Skeletal muscle satellite cell (primary cell): ENCODE data around the gene FAM81A.
A peak's percentile ranks its signal among the peaks of the same experiment; 100 is the strongest.
"Not testable (repeated sequence)": the region's sequence is repeated elsewhere in the genome, so short reads cannot be mapped to it uniquely, and the experiment has no call there.

ENCODE experiments used
- H3K27me3 ChIP-seq: 2 replicates; pipeline ENCODE4 v1.7.0; 2013; ENCODE audit warnings: low read length; ENCODE audit not compliant: control insufficient read depth, insufficient read depth
- H3K36me3 ChIP-seq: 2 replicates; pipeline ENCODE4 v1.7.0; 2013; ENCODE audit warnings: mild to moderate bottlenecking, control low read depth, low read length; ENCODE audit not compliant: insufficient read depth
- H3K4me1 ChIP-seq: 2 replicates; pipeline ENCODE4 v1.7.0; 2013; ENCODE audit warnings: low read length; ENCODE audit not compliant: control insufficient read depth, insufficient read depth
- H3K4me2 ChIP-seq: 2 replicates; pipeline ENCODE4 v1.7.0; 2013; ENCODE audit warnings: mild to moderate bottlenecking, low read length
- H3K4me3 ChIP-seq: 2 replicates; pipeline ENCODE4 v1.7.0; 2013; ENCODE audit warnings: low read length
- H3K9ac ChIP-seq: 2 replicates; pipeline ENCODE4 v1.7.0; 2013; ENCODE audit warnings: mild to moderate bottlenecking, low read depth, low read length, moderate library complexity
- H3K9me3 ChIP-seq: replicated peaks from 2 replicates; pipeline ENCODE4 v1.7.0; 2013; ENCODE audit warnings: mild to moderate bottlenecking, control low read depth, low read length

The FAM81A gene

GRCh38 chr15:59492389-59493377, 54.7 kb downstream of the FAM81A start:
- Histone ChIP-seq H3K4me1 (no peaks in the 10 kb centered on the region), H3K27me3 (no peaks in the 10 kb centered on the region), H3K9me3 (peaks cover 5% of the 10 kb centered on the region), H3K9ac (no peak overlapping the region), H3K4me3 (no peak overlapping the region), H3K36me3 (no peaks in the 10 kb centered on the region), H3K4me2 (peak overlapping the region; percentile 66)

GRCh38 chr15:59501597-59501996, 63.6 kb downstream of the FAM81A start:
- H3K4me1 ChIP-seq: no peaks in the 10 kb centered on the region
- no peak overlapping the region for H3K9ac ChIP-seq
- H3K36me3 ChIP-seq: no peaks in the 10 kb centered on the region
- H3K9me3 ChIP-seq: no peaks in the 10 kb centered on the region
- H3K4me2 ChIP-seq: no peak overlapping the region
- no peak overlapping the region for H3K4me3 ChIP-seq
- H3K27me3 ChIP-seq: peaks cover 5% of the 10 kb centered on the region

- Histone ChIP-seq H3K4me2 (no peak overlapping the region), H3K4me3 (no peak overlapping the region), H3K27me3 (no peaks in the 10 kb centered on the region), H3K9ac (no peak overlapping the region), H3K4me1 (no peaks in the 10 kb centered on the region), H3K9me3 (no peaks in the 10 kb centered on the region), H3K36me3 (no peaks in the 10 kb centered on the region)
Observed at GRCh38 chr15:59515190-59515589, 77.2 kb downstream of the FAM81A start.

GRCh38 chr15:59516655-59517461, 78.9 kb downstream of the FAM81A start:
- Histone ChIP-seq H3K9me3 (no peaks in the 10 kb centered on the region), H3K27me3 (peaks cover 3% of the 10 kb centered on the region), H3K9ac (no peak overlapping the region), H3K36me3 (no peaks in the 10 kb centered on the region), H3K4me1 (no peaks in the 10 kb centered on the region), H3K4me3 (no peak overlapping the region), H3K4me2 (no peak overlapping the region)

GRCh38 chr15:59519329-59519728, 81.3 kb downstream of the FAM81A start:
- H3K9ac ChIP-seq: no peak overlapping the region
- H3K27me3 ChIP-seq: peaks cover 10% of the 10 kb centered on the region
- H3K4me2 ChIP-seq: no peak overlapping the region
- no peaks in the 10 kb centered on the region for H3K4me1 ChIP-seq
- H3K9me3 ChIP-seq: no peaks in the 10 kb centered on the region
- no peak overlapping the region for H3K4me3 ChIP-seq
- no peaks in the 10 kb centered on the region for H3K36me3 ChIP-seq

GRCh38 chr15:59521443-59521842, 83.5 kb downstream of the FAM81A start:
- Histone ChIP-seq H3K36me3 (no peaks in the 10 kb centered on the region), H3K27me3 (peaks cover 10% of the 10 kb centered on the region), H3K9ac (no peak overlapping the region)

GRCh38 chr15:59522988-59523461, 85.0 kb downstream of the FAM81A start:
- Histone ChIP-seq H3K9me3 (no peaks in the 10 kb centered on the region), H3K27me3 (peaks cover 10% of the 10 kb centered on the region), H3K9ac (no peak overlapping the region), H3K36me3 (no peaks in the 10 kb centered on the region), H3K4me1 (no peaks in the 10 kb centered on the region), H3K4me2 (no peak overlapping the region), H3K4me3 (no peak overlapping the region)

More at GRCh38 chr15:59521443-59521842, 83.5 kb downstream of the FAM81A start:
- Histone ChIP-seq H3K4me1 (no peaks in the 10 kb centered on the region), H3K9me3 (no peaks in the 10 kb centered on the region), H3K4me2 (no peak overlapping the region), H3K4me3 (no peak overlapping the region)

- H3K4me2 ChIP-seq: no peak overlapping the region
- no peaks in the 10 kb centered on the region for H3K4me1 ChIP-seq
- H3K9ac ChIP-seq: no peak overlapping the region
- no peak overlapping the region for H3K4me3 ChIP-seq
- no peaks in the 10 kb centered on the region for H3K36me3 ChIP-seq
- peaks cover 10% of the 10 kb centered on the region for H3K27me3 ChIP-seq
- no peaks in the 10 kb centered on the region for H3K9me3 ChIP-seq
Observed at GRCh38 chr15:59523702-59524101, 85.7 kb downstream of the FAM81A start.

GRCh38 chr15:59524331-59524731, 86.3 kb downstream of the FAM81A start:
- Histone ChIP-seq H3K9ac (no peak overlapping the region), H3K4me3 (no peak overlapping the region), H3K4me1 (no peaks in the 10 kb centered on the region), H3K27me3 (peaks cover 10% of the 10 kb centered on the region), H3K9me3 (no peaks in the 10 kb centered on the region), H3K36me3 (no peaks in the 10 kb centered on the region), H3K4me2 (no peak overlapping the region)

GRCh38 chr15:59526466-59526865, 88.5 kb downstream of the FAM81A start:
- not testable (repeated sequence) for H3K4me1 ChIP-seq, H3K9me3 ChIP-seq, H3K4me2 ChIP-seq, H3K4me3 ChIP-seq, H3K9ac ChIP-seq, H3K36me3 ChIP-seq
- H3K27me3 ChIP-seq: peaks cover 14% of the 10 kb centered on the region

- Histone ChIP-seq H3K4me3 (no peak overlapping the region), H3K9me3 (no peaks in the 10 kb centered on the region), H3K36me3 (no peaks in the 10 kb centered on the region), H3K27me3 (peaks cover 20% of the 10 kb centered on the region), H3K4me2 (no peak overlapping the region), H3K4me1 (no peaks in the 10 kb centered on the region), H3K9ac (no peak overlapping the region)
Observed at GRCh38 chr15:59528429-59528828, 90.4 kb downstream of the FAM81A start.
